Breast epithelium (tissue), 4 donors: ENCODE results near the gene OBP2B. TPM values are rescaled to one million over a fixed set of nuclear protein-coding genes. Genes with fewer than 3 reads are reported as not detected.
"Not testable (repeated sequence)": the region's sequence is repeated elsewhere in the genome, so short reads cannot be mapped to it uniquely, and the experiment has no call there.

Experiments
- DNase-seq, 2 donors: peaks; one replicate each; pipeline ENCODE4 v3.0.0-alpha.2; 2019; ENCODE audit warnings: low spot score in 2 of 2
- H3K27ac ChIP-seq, 2 donors: fragments of 200-600 bp; sonication (generic) in 1 of 2; one replicate each; pipeline ENCODE4 v1.5.1; 2016 to 2019; ENCODE audit warnings: mild to moderate bottlenecking in 1 of 2
- H3K27me3 ChIP-seq, 2 donors: fragments of 200-600 bp; sonication (generic) in 1 of 2; one replicate each; pipeline versions ENCODE4 v1.5.1 to v1.6.0; 2017 to 2019; ENCODE audit warnings: control low read depth in 1 of 2, mild to moderate bottlenecking in 1 of 2
- H3K36me3 ChIP-seq: fragments of 200-600 bp; one replicate; pipeline ENCODE4 v1.5.1; 2019
- H3K4me1 ChIP-seq, 2 donors: fragments of 200-600 bp; sonication (generic); one replicate each; pipeline ENCODE4 v1.5.1; 2016 to 2019; ENCODE audit warnings: control low read depth in 1 of 2
- H3K4me3 ChIP-seq, 3 donors: fragments of 200-600 bp; sonication (generic); 1 replicate in 2 of 3; 2 replicates in 1 of 3; pipeline ENCODE4 v1.5.1; 2016 to 2019; ENCODE audit warnings: mild to moderate bottlenecking in 3 of 3, moderate library complexity in 2 of 3
- H3K9me3 ChIP-seq, 2 donors: fragments of 200-600 bp; sonication (generic) in 1 of 2; one replicate each; pipeline ENCODE4 v1.5.1; 2016 to 2019; ENCODE audit warnings: control low read depth in 1 of 2
- CTCF ChIP-seq, 3 donors: fragments of 450-650 bp; IDR thresholded peaks; one replicate each; pipeline ENCODE4 v1.5.1; 2016 to 2017; ENCODE audit warnings: antibody characterized with exemption in 3 of 3, mild to moderate bottlenecking in 3 of 3, moderate library complexity in 3 of 3
- POLR2A ChIP-seq: fragments of 450-650 bp; IDR thresholded peaks from one replicate; pipeline ENCODE4 v1.6.1; 2016; ENCODE audit warnings: antibody characterized with exemption, mild to moderate bottlenecking, moderate library complexity
- POLR2AphosphoS5 ChIP-seq, 3 donors: sonication (generic); formaldehyde crosslinking; IDR thresholded peaks; one replicate each; pipeline ENCODE4 v1.6.1; 2017; ENCODE audit warnings: antibody characterized with exemption in 3 of 3
- intact Hi-C: fragments of 100-400 bp; cut with DNase I; formaldehyde crosslinking; loops from one replicate; pipeline ENCODE4 v1.15.1; 2023; ENCODE audit warnings: low total_unique reads
- total RNA-seq, 3 donors: library from RNA; depleted of rRNA; stranded (reverse); fragments of >200 nt; gene quantifications; one replicate each; pipeline ENCODE4 v1.1.0, GENCODE V29; 2016

OBP2B gene
- total RNA-seq, 3 donors from 2014 or later, result 0.88 to 0.98 TPM; not detected in 1

- Histone ChIP-seq H3K27ac (no peak overlapping the region), H3K27me3 (no peaks in the 10 kb centered on the region), H3K36me3 (no peaks in the 10 kb centered on the region), H3K9me3 (no peaks in the 10 kb centered on the region), H3K4me3 (no peak overlapping the region), H3K4me1 (no peaks in the 10 kb centered on the region)
- DNase-seq, result no peak
- intact Hi-C loops, result loop anchor here (5.0 kb wide), 1 partner anchor 880 kb away; no protein-coding TSS in a partner anchor
- TF ChIP-seq POLR2AphosphoS5 (IDR thresholded peaks at IDR 0.05) (no peak), POLR2A (no peak), CTCF (IDR thresholded peaks at IDR 0.05) (no peak)
These were observed 2.0 kb downstream of the OBP2B start for GRCh38 chr9:133207021-133207531.

GRCh38 chr9:133205996-133206931 is 2.8 kb downstream of the OBP2B start:
- peak in 1 of 2 donors; percentile 2 for DNase-seq
- TF ChIP-seq POLR2A (no peak), POLR2AphosphoS5 (IDR thresholded peaks at IDR 0.05) (no peak), CTCF (IDR thresholded peaks at IDR 0.05) (no peak)

GRCh38 chr9:133205481-133205887 is 3.6 kb downstream of the OBP2B start:
- H3K27me3 ChIP-seq, H3K4me3 ChIP-seq, H3K4me1 ChIP-seq, H3K27ac ChIP-seq, H3K36me3 ChIP-seq, H3K9me3 ChIP-seq: not testable (repeated sequence)
- intact Hi-C loops, result loop anchor here (5.0 kb wide), 1 partner anchor 882 kb away; no protein-coding TSS in a partner anchor
- DNase-seq, result peak in 1 of 2 donors; percentile 7

More at GRCh38 chr9:133205996-133206931, 2.8 kb downstream of the OBP2B start:
- H3K27ac ChIP-seq, result no peak overlapping the region
- H3K9me3 ChIP-seq, result no peaks in the 10 kb centered on the region
- no peaks in the 10 kb centered on the region for H3K36me3 ChIP-seq
- H3K4me3 ChIP-seq, result no peak overlapping the region
- no peaks in the 10 kb centered on the region for H3K4me1 ChIP-seq
- intact Hi-C loops, result loop anchor here (5.0 kb wide), 1 partner anchor 881 kb away; no protein-coding TSS in a partner anchor
- H3K27me3 ChIP-seq, result no peaks in the 10 kb centered on the region

DNA sequence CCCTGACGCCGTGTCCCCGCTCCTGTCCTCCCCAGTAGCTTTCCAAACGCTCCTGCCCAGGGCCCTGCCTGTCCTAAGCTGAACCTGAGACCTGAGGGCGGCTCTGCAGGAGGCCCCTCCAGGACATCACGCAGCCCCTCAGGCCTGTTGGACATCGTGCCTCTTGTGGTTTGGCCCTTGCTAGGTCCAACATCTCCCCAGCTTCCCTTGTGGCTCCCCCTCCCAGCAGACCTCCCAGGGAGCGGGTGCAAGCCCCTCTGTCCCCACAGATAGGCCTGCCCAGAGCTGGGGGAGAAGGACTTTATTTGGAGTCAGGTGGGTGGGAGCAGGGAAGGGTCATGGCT is 4.1 kb downstream of the OBP2B start:
- no peaks in the 10 kb centered on the region for H3K9me3 ChIP-seq
- intact Hi-C loops, result loop anchor here (5.0 kb wide), 1 partner anchor 882 kb away; no protein-coding TSS in a partner anchor
- peak in 1 of 2 donors; percentile 8 for DNase-seq
- no peaks in the 10 kb centered on the region for H3K27me3 ChIP-seq
- TF ChIP-seq POLR2A, result no peak
- no peak for TF ChIP-seq POLR2AphosphoS5 (IDR thresholded peaks at IDR 0.05)
- TF ChIP-seq CTCF (IDR thresholded peaks at IDR 0.05), result no peak
- no peaks in the 10 kb centered on the region for H3K36me3 ChIP-seq
- H3K4me3 ChIP-seq, result no peak overlapping the region
- H3K4me1 ChIP-seq, result no peaks in the 10 kb centered on the region
- no peak overlapping the region for H3K27ac ChIP-seq

GRCh38 chr9:133204335-133204992 is 4.6 kb downstream of the OBP2B start:
- TF ChIP-seq POLR2A (no peak), CTCF (IDR thresholded peaks at IDR 0.05) (no peak), POLR2AphosphoS5 (IDR thresholded peaks at IDR 0.05) (no peak)
- intact Hi-C loops, result no loop called here
- Histone ChIP-seq H3K9me3 (no peaks in the 10 kb centered on the region), H3K4me1 (no peaks in the 10 kb centered on the region), H3K4me3 (no peak overlapping the region), H3K27me3 (no peaks in the 10 kb centered on the region), H3K27ac (no peak overlapping the region), H3K36me3 (no peaks in the 10 kb centered on the region)
- DNase-seq, result peak in 1 of 2 donors; percentile 5
